Gastrocnemius medialis (tissue), 4 donors: ENCODE data around the gene TMEM121. TPM values are rescaled to one million over a fixed set of nuclear protein-coding genes. Genes with fewer than 3 reads are reported as not detected.

Experiments used
- ATAC-seq, 2 donors: fragments of 150-250 bp; one replicate each; pipeline ENCODE4 v1.9.1; 2016
- DNase-seq, 2 donors: peaks; one replicate each; pipeline ENCODE4 v3.0.0-alpha.2; 2019
- H3K27ac ChIP-seq, 4 donors: fragments of 200-600 bp; sonication (generic); 1 replicate in 1 of 4; 2 replicates in 3 of 4; pipeline ENCODE4 v1.5.1; 2016 to 2018; ENCODE audit warnings: mild to moderate bottlenecking in 2 of 4, moderate library complexity in 1 of 4
- H3K27me3 ChIP-seq, 3 donors: fragments of 200-600 bp; sonication (generic) in 2 of 3; 1 replicate in 1 of 3; 2 replicates in 2 of 3; pipeline versions ENCODE4 v1.5.1 to v1.6.0; 2016 to 2019; ENCODE audit warnings: mild to moderate bottlenecking in 1 of 3, moderate library complexity in 1 of 3
- H3K36me3 ChIP-seq, 2 donors: fragments of 200-600 bp; sonication (generic) in 1 of 2; one replicate each; pipeline ENCODE4 v1.5.1; 2017 to 2018
- H3K4me1 ChIP-seq, 2 donors: fragments of 200-600 bp; sonication (generic) in 1 of 2; one replicate each; pipeline ENCODE4 v1.5.1; 2016 to 2017; ENCODE audit warnings: mild to moderate bottlenecking in 2 of 2
- H3K4me3 ChIP-seq, 4 donors: fragments of 200-600 bp; sonication (generic) in 3 of 4; 1 replicate in 1 of 4; 2 replicates in 3 of 4; pipeline ENCODE4 v1.5.1; 2016 to 2019; ENCODE audit warnings: mild to moderate bottlenecking in 2 of 4
- H3K9me3 ChIP-seq, 3 donors: fragments of 200-600 bp; sonication (generic) in 2 of 3; 1 replicate in 1 of 3; 2 replicates in 2 of 3; pipeline ENCODE4 v1.5.1; 2016 to 2019
- POLR2A ChIP-seq, 2 donors: fragments of 450-650 bp; IDR thresholded peaks; one replicate each; pipeline ENCODE4 v1.6.1; 2017; ENCODE audit warnings: antibody characterized with exemption in 2 of 2, mild to moderate bottlenecking in 2 of 2, moderate library complexity in 2 of 2
- in situ Hi-C, 4 donors: fragments of 200-750 bp; cut with MboI; loops; one replicate each; pipeline versions ENCODE4 v1.15.0 to v1.8.0; 2017; ENCODE audit warnings: low sequenced_read_pairs in 4 of 4
- intact Hi-C: fragments of 100-400 bp; cut with DNase I; formaldehyde crosslinking; loops from one replicate; pipeline ENCODE4 v1.15.1; 2023; ENCODE audit warnings: low total_unique reads
- total RNA-seq, 4 donors: library from RNA; depleted of rRNA; stranded (reverse); fragments of >200 nt; gene quantifications; one replicate each; pipeline versions ENCODE4 v1.1.0 to v1.2.3, GENCODE V29; 2016
- TF ChIP-seq, protein P1 (sequence below), 5 experiments: fragments of 450-650 bp in 3 of 5; fragments of 200-600 bp in 2 of 5; sonication (generic) in 2 of 5; IDR thresholded peaks in 4 of 5; conservative IDR thresholded peaks in 1 of 5; 1 replicate in 4 of 5; 2 replicates in 1 of 5; pipeline ENCODE4 v1.5.1; 2016 to 2019; ENCODE audit warnings: antibody characterized with exemption in 5 of 5, mild to moderate bottlenecking in 3 of 5, moderate library complexity in 3 of 5

The TMEM121 gene
- total RNA-seq, 4 donors from 2014 or later, result 1.1 to 1.2 TPM; not detected in 2

DNA sequence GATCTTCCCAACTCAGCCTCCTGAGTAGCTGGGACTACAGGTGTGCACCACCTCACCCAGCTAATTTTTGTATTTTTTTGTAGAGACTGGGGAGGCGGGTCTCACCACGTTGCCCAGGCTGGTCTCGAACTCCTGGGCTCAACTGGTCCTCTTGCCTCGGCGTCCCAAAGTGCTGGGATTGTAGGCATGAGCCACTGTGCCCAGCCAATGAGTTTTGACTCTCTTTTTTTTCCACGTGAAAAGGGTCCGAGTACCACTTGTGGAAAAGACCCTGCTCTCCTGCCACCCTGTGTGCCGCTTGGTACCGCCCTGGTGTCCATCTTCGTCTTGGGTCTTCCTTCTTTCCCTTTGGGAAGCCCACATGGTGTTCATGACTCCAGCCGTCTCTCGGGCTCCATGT, 17.8 kb upstream of the TMEM121 start:
- in situ Hi-C loops (no loop called here), intact Hi-C loops (no loop called here)
- no peaks in the 10 kb centered on the region for H3K4me1 ChIP-seq
- no peak for DNase-seq
- H3K36me3 ChIP-seq, result no peaks in the 10 kb centered on the region
- no peak for TF ChIP-seq POLR2A (IDR thresholded peaks at IDR 0.05)
- TF ChIP-seq, protein P1, sequence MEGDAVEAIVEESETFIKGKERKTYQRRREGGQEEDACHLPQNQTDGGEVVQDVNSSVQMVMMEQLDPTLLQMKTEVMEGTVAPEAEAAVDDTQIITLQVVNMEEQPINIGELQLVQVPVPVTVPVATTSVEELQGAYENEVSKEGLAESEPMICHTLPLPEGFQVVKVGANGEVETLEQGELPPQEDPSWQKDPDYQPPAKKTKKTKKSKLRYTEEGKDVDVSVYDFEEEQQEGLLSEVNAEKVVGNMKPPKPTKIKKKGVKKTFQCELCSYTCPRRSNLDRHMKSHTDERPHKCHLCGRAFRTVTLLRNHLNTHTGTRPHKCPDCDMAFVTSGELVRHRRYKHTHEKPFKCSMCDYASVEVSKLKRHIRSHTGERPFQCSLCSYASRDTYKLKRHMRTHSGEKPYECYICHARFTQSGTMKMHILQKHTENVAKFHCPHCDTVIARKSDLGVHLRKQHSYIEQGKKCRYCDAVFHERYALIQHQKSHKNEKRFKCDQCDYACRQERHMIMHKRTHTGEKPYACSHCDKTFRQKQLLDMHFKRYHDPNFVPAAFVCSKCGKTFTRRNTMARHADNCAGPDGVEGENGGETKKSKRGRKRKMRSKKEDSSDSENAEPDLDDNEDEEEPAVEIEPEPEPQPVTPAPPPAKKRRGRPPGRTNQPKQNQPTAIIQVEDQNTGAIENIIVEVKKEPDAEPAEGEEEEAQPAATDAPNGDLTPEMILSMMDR (IDR thresholded peaks at IDR 0.05 in 4 of 5, conservative IDR thresholded peaks at IDR 0.05 in 1 of 5), result no peak
- no peak for ATAC-seq
- H3K27me3 ChIP-seq, result peaks cover 4 to 17% (median 10%) of the 10 kb centered on the region in 3 donors
- no peak overlapping the region for H3K4me3 ChIP-seq
- H3K27ac ChIP-seq, result no peak overlapping the region
- H3K9me3 ChIP-seq, result no peaks in the 10 kb centered on the region

DNA sequence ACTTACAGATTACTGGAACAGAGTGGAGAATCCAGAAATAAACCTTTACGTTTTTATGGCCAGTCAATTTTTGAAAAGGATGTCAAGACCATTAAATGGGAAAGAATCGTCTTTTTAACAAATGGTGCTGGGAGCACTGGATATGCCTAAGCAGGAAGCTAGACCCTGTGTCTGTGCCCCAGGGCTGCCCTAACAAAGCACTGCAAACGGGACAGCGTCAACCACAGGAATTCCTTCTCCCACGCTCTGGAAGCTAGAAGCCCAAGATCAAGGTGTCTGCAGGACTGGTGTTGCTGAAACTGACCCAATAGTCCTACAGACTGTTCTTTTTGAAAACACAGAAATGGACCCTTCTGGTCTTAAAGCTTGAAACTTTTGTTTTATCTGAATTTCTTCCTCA, 9.3 kb upstream of the TMEM121 start:
- DNase-seq (no peak), ATAC-seq (no peak)
- TF ChIP-seq, protein P1 (IDR thresholded peaks at IDR 0.05 in 4 of 5, conservative IDR thresholded peaks at IDR 0.05 in 1 of 5), result no peak
- no peak for TF ChIP-seq POLR2A (IDR thresholded peaks at IDR 0.05)
- intact Hi-C loops, result no loop called here
- Histone ChIP-seq H3K4me1 (no peaks in the 10 kb centered on the region), H3K27me3 (peaks cover 5 to 12% (median 7%) of the 10 kb centered on the region in 3 donors), H3K9me3 (no peaks in the 10 kb centered on the region), H3K36me3 (no peaks in the 10 kb centered on the region), H3K27ac (no peak overlapping the region), H3K4me3 (no peak overlapping the region)
- in situ Hi-C loops, result no loop called here

DNA sequence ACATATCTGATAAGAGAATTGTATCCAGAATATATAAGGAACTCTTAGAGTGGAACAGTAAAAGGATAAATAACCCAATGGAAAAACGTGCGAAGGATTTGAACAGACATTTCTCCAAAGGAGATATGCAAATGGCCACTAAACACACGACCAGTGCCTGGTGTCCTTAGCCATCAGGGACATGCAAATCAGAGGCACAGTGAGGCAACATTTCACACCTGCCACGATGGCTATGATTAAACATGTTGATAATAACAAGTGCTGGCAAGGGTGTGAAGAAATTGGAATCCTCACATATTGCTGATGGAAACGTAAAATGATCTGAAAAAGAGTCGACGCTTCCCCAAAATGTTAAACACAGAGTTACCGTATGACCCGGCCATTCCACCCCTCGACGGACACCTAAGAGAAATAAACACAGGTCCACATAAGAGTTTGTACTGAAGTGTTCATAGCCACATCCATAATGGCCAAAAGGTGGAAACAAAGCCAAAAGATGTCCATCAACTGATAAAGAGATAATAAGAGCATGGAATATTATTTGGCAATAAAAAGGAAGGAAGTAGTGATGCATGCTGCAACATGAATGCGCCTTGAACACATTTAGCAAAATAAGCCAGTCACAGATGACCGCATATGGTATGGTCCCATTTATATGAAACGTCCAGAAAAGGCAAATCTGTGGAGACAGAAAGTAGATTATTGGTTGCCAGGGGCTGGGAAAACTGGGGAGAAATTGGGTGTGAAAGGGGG, 6.3 kb upstream of the TMEM121 start:
- TF ChIP-seq, protein P1 (IDR thresholded peaks at IDR 0.05 in 4 of 5, conservative IDR thresholded peaks at IDR 0.05 in 1 of 5), result no peak
- TF ChIP-seq POLR2A (IDR thresholded peaks at IDR 0.05), result no peak
- H3K9me3 ChIP-seq, result no peaks in the 10 kb centered on the region
- intact Hi-C loops (no loop called here), in situ Hi-C loops (loop anchor here in 1 of 4 donors (5.0 kb wide), 1 partner anchor 148 kb away; no protein-coding TSS in a partner anchor)
- H3K27me3 ChIP-seq, result peaks cover 0 to 12% (median 10%) of the 10 kb centered on the region in 3 donors
- H3K27ac ChIP-seq, result no peak overlapping the region
- H3K36me3 ChIP-seq, result no peaks in the 10 kb centered on the region
- H3K4me1 ChIP-seq, result no peaks in the 10 kb centered on the region
- no peak overlapping the region for H3K4me3 ChIP-seq
- no peak for ATAC-seq
- DNase-seq, result no peak

DNA sequence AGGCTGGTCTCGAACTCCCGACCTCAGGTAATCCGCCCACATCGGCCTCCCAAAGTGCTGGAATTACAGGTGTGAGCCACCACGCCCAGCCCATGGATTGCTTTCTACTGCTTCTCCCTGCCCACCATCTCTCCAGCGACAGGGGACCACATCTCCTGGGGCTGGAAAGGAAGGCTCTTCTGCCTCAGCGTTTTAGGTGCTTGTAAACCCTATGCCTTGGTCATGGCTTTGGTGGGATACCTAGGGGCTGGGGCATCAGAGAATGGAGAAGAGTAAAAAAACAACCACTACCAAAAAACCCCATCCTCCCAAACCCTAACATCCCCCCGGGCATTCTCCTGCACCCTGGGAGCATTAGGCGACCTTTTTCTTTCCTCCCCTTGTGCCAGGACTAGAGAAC, 1.1 kb upstream of the TMEM121 start:
- Histone ChIP-seq H3K36me3 (no peaks in the 10 kb centered on the region), H3K27ac (no peak overlapping the region), H3K9me3 (no peaks in the 10 kb centered on the region), H3K27me3 (peaks cover 24 to 37% (median 36%) of the 10 kb centered on the region in 3 donors), H3K4me3 (no peak overlapping the region), H3K4me1 (peaks cover 11 to 24% of the 10 kb centered on the region in 2 donors)
- in situ Hi-C loops (no loop called here), intact Hi-C loops (no loop called here)
- no peak for ATAC-seq
- TF ChIP-seq, protein P1 (IDR thresholded peaks at IDR 0.05 in 4 of 5, conservative IDR thresholded peaks at IDR 0.05 in 1 of 5), result no peak
- TF ChIP-seq POLR2A (IDR thresholded peaks at IDR 0.05), result no peak
- no peak for DNase-seq
